Measurements from ENCODE around the gene ABCG5. TPM values are rescaled to one million over a fixed set of nuclear protein-coding genes. Genes with fewer than 3 reads are reported as not detected.
A peak's percentile ranks its signal among the peaks of the same experiment; 100 is the strongest.

ABCG5 gene
- total RNA-seq: not detected

DNA sequence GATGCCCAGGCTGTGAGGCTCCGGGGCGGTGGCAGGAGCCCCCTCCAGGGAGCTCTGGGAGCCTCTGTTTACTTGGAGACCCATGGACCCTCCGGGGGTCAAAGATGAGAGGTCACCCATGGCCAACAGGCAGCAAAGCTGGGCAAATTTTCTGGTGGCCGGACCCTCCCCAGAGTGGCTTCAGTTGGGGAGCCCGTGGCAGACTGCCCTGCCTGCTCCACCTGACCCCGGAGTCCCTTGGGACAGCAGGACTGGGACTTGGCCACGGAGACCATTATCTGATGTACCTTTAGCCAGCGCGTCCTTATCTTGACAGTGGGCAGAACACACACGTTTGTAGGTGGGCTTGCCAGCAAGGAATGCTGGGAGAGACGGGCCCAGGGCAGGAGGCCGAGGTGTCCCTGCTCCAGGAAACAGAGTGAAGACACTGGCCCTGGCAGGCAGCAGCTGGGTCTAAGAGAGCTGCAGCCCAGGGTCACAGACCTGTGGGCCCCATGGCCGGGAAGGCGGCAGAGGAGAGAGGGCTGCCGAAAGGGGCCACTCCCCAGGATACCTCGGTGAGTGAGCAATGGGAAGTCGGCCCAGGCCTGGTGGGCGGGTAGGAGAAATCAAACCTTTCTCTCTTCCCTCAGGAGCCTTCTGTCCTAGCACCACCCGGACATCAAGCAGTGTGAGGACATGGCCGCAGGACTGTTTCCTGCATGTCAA, at the start of gene ABCG5, which contains the start of gene ABCG8:
Gene ABCG5, minus strand, starts transcription at position 280 of the 708 bp plus-strand sequence. Its CDS starts 160 bp downstream, at position 120.
Gene ABCG8, plus strand, starts transcription at position 412 of the 708 bp plus-strand sequence. Its CDS starts 83 bp downstream, at position 495.
- no peak within 1 kb of the TSS for H3K4me3 Mint-ChIP-seq
- H3K36me3 Mint-ChIP-seq: no peaks in the 10 kb centered on the region
- H3K27me3 Mint-ChIP-seq: peaks cover 2% of the 10 kb centered on the region
- DNase-seq: no peak
- no peaks in the 10 kb centered on the region for H3K4me1 Mint-ChIP-seq
- no peaks in the 10 kb centered on the region for H3K9me3 Mint-ChIP-seq
- no peak within 1 kb of the TSS for H3K27ac Mint-ChIP-seq

- Mint-ChIP-seq H3K4me3 (no peak overlapping the region), H3K27me3 (no peaks in the 10 kb centered on the region), H3K4me1 (peaks cover 7% of the 10 kb centered on the region), H3K27ac (no peak overlapping the region), H3K36me3 (peaks cover 40% of the 10 kb centered on the region), H3K9me3 (no peaks in the 10 kb centered on the region)
- no peak for DNase-seq
Observed at GRCh38 chr2:43887176-43887575, 48.5 kb upstream of the ABCG5 start.

DNA sequence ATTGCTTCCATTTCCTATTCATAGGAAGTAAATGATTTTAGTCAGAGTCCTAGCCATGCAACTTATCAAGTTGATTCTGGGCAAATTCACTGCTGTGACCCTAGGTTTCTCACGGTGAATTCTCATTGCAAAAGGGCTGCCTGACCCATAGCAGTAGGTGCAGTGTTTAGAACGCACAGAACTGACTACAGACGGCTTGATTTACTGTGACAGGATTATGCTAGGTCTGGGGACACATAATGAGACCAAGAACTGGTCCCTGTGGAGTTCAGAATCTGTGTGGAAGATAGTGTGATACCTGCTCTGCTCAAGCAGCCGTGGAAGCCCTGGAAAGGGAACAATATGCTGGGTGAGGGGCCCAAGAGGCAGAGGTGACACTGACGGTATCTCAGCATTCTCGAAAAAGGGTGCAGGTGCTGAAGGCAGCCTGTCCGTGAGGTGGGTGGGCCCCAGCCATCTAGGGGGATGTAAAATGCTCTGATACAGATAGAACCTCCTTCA, 46.5 kb upstream of the ABCG5 start:
- no peak for DNase-seq
- peak overlapping the region; percentile 34 for H3K27ac Mint-ChIP-seq

DNA sequence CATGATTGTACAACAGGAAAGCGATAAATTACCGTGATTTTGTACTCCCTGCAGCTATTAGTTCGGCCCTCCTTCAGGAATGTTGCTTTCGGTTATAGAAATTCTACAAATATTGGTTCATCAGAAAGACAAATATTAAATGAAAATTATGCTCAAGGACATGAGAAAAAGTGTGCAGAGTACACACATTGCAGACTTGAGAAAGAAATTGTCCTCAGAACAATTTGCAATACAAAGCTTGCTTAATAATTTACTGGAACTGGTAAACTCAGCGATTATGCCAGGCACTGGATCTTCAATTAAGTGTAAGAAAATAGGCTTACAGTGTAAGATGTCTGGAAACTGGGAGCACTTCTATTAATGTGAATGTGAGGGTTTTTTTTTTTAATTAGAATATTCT, 46.0 kb upstream of the ABCG5 start:
- H3K36me3 Mint-ChIP-seq: peaks cover 33% of the 10 kb centered on the region
- peaks cover 7% of the 10 kb centered on the region for H3K4me1 Mint-ChIP-seq
- no peak overlapping the region for H3K27ac Mint-ChIP-seq
- H3K27me3 Mint-ChIP-seq: no peaks in the 10 kb centered on the region
- DNase-seq: no peak
- H3K9me3 Mint-ChIP-seq: no peaks in the 10 kb centered on the region
- H3K4me3 Mint-ChIP-seq: no peak overlapping the region

More for the DNA sequence above, 46.5 kb upstream of the ABCG5 start:
- H3K36me3 Mint-ChIP-seq: peaks cover 33% of the 10 kb centered on the region
- no peaks in the 10 kb centered on the region for H3K9me3 Mint-ChIP-seq
- no peak overlapping the region for H3K4me3 Mint-ChIP-seq
- no peaks in the 10 kb centered on the region for H3K27me3 Mint-ChIP-seq
- peaks cover 7% of the 10 kb centered on the region for H3K4me1 Mint-ChIP-seq

DNA sequence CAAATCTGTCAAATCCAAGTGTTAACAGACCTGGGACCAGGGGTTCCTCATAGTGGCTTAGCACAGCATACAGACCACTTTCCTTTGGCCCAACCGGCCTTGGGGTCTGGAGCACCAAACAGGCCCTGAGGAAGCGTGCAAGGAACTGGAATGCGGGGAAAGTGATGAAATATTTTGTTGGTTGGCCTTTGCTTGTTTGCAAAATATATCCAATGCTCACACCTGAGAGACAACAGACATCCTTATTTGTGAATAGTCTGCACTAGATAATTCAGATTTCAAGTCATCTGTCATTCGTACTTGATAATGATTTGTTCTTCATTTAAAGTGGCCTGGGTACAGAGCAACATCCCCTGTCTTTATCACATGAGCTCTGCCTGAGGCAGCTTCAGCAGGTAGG, 43.7 kb upstream of the ABCG5 start:
- H3K4me3 Mint-ChIP-seq: no peak overlapping the region
- H3K27ac Mint-ChIP-seq: no peak overlapping the region
- peaks cover under 1% of the 10 kb centered on the region for H3K27me3 Mint-ChIP-seq
- peaks cover 12% of the 10 kb centered on the region for H3K36me3 Mint-ChIP-seq
- no peak for DNase-seq
- no peaks in the 10 kb centered on the region for H3K9me3 Mint-ChIP-seq
- peaks cover 5% of the 10 kb centered on the region for H3K4me1 Mint-ChIP-seq

- Mint-ChIP-seq H3K4me3 (no peak overlapping the region), H3K4me1 (peaks cover 3% of the 10 kb centered on the region), H3K27me3 (peaks cover 6% of the 10 kb centered on the region), H3K9me3 (no peaks in the 10 kb centered on the region), H3K27ac (no peak overlapping the region), H3K36me3 (peaks cover 3% of the 10 kb centered on the region)
- no peak for DNase-seq
Observed at GRCh38 chr2:43880952-43881351, 42.3 kb upstream of the ABCG5 start.

GRCh38 chr2:43880471-43880870, 41.8 kb upstream of the ABCG5 start:
- H3K4me1 Mint-ChIP-seq: peaks cover 3% of the 10 kb centered on the region
- peaks cover 8% of the 10 kb centered on the region for H3K27me3 Mint-ChIP-seq
- no peaks in the 10 kb centered on the region for H3K9me3 Mint-ChIP-seq
- DNase-seq: no peak
- H3K27ac Mint-ChIP-seq: no peak overlapping the region
- H3K4me3 Mint-ChIP-seq: no peak overlapping the region
- peaks cover 3% of the 10 kb centered on the region for H3K36me3 Mint-ChIP-seq

GRCh38 chr2:43879261-43879660, 40.6 kb upstream of the ABCG5 start:
- Mint-ChIP-seq H3K4me1 (peaks cover 3% of the 10 kb centered on the region), H3K27ac (no peak overlapping the region), H3K9me3 (no peaks in the 10 kb centered on the region), H3K36me3 (no peaks in the 10 kb centered on the region), H3K27me3 (peaks cover 12% of the 10 kb centered on the region), H3K4me3 (no peak overlapping the region)
- no peak for DNase-seq

- Mint-ChIP-seq H3K4me1 (peaks cover 3% of the 10 kb centered on the region), H3K9me3 (no peaks in the 10 kb centered on the region), H3K36me3 (no peaks in the 10 kb centered on the region), H3K27ac (no peak overlapping the region), H3K4me3 (no peak overlapping the region), H3K27me3 (peaks cover 19% of the 10 kb centered on the region)
- DNase-seq: peak; percentile 65
Observed at GRCh38 chr2:43877782-43878464, 39.3 kb upstream of the ABCG5 start.

DNA sequence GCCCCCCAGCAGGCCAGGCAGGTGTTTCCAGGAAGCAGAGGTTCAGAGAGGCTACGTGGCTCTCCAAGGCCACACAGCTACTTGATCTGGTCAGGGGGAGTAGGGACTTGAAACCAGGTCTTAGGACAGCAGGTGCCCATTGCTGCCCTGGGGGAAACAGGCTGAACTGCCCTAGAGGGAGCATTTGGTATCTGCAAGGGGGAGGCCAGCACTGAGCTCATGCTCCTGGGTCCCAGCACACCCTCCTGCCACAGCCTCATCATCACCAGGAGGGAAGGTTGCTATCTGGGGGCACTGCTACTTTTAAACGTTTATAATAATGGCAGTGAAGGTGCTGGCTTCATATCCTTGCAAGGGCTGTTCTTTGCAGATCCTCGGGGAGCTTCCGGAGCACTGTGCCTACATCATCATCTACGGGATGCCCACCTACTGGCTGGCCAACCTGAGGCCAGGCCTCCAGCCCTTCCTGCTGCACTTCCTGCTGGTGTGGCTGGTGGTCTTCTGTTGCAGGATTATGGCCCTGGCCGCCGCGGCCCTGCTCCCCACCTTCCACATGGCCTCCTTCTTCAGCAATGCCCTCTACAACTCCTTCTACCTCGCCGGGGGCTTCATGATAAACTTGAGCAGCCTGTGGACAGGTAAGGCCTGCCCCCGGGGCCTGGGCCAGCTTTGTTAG, 36.3 kb upstream of the ABCG5 start:
- no peaks in the 10 kb centered on the region for H3K9me3 Mint-ChIP-seq
- no peak overlapping the region for H3K27ac Mint-ChIP-seq
- H3K36me3 Mint-ChIP-seq: no peaks in the 10 kb centered on the region
- H3K27me3 Mint-ChIP-seq: peaks cover 26% of the 10 kb centered on the region
- no peak overlapping the region for H3K4me3 Mint-ChIP-seq
- H3K4me1 Mint-ChIP-seq: peaks cover 3% of the 10 kb centered on the region
- DNase-seq: no peak

- peaks cover 48% of the 10 kb centered on the region for H3K27me3 Mint-ChIP-seq
- no peaks in the 10 kb centered on the region for H3K36me3 Mint-ChIP-seq
- H3K4me1 Mint-ChIP-seq: no peaks in the 10 kb centered on the region
- no peak for DNase-seq
- H3K27ac Mint-ChIP-seq: no peak overlapping the region
- H3K9me3 Mint-ChIP-seq: no peaks in the 10 kb centered on the region
- H3K4me3 Mint-ChIP-seq: no peak overlapping the region
Observed at GRCh38 chr2:43872151-43872550, 33.5 kb upstream of the ABCG5 start.

DNA sequence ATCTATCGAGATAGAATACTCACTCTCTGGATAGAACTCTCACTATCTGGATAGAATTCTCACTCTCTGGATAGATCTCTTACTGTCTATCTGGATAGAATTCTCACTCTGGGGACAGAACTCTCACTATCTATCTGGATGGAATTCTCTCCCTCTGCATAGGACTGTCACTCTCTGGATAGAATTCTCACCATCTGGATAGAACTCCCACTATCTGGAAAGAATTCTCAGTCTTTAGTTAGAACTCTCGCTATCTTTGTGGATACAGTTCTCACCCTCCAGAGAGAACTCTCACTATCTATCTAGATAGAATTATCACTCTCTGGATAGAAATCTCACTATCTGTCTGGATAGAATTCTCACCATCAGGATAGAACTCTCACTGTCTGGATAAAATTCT, 16.7 kb upstream of the ABCG5 start:
- peaks cover 65% of the 10 kb centered on the region for H3K27me3 Mint-ChIP-seq
- no peaks in the 10 kb centered on the region for H3K9me3 Mint-ChIP-seq
- no peaks in the 10 kb centered on the region for H3K4me1 Mint-ChIP-seq
- no peak for DNase-seq
- no peak overlapping the region for H3K4me3 Mint-ChIP-seq
- H3K27ac Mint-ChIP-seq: no peak overlapping the region
- no peaks in the 10 kb centered on the region for H3K36me3 Mint-ChIP-seq

DNA sequence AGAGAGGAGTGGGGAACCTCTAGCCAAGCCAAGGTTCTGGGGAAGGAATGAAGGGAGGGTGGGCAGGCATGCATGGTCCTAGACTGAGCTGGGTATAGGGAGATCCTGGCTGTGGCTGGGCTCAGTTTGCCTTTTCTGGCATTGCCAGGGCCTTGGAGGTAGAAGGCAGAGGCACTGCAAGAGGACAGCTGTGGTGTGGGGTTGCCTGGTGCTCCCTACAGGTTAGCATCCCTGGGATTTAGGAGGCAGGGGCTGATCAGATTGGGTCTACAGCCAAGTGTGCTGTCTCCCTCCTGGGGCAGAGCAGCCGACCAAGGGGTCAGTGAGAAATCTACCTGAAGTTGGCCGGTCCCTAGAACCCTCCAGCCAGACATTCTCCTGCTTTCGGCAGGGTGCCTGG, 16.0 kb upstream of the ABCG5 start:
- no peak for DNase-seq
- Mint-ChIP-seq H3K36me3 (no peaks in the 10 kb centered on the region), H3K9me3 (no peaks in the 10 kb centered on the region), H3K27ac (no peak overlapping the region), H3K4me1 (no peaks in the 10 kb centered on the region), H3K4me3 (no peak overlapping the region), H3K27me3 (peaks cover 62% of the 10 kb centered on the region)

DNA sequence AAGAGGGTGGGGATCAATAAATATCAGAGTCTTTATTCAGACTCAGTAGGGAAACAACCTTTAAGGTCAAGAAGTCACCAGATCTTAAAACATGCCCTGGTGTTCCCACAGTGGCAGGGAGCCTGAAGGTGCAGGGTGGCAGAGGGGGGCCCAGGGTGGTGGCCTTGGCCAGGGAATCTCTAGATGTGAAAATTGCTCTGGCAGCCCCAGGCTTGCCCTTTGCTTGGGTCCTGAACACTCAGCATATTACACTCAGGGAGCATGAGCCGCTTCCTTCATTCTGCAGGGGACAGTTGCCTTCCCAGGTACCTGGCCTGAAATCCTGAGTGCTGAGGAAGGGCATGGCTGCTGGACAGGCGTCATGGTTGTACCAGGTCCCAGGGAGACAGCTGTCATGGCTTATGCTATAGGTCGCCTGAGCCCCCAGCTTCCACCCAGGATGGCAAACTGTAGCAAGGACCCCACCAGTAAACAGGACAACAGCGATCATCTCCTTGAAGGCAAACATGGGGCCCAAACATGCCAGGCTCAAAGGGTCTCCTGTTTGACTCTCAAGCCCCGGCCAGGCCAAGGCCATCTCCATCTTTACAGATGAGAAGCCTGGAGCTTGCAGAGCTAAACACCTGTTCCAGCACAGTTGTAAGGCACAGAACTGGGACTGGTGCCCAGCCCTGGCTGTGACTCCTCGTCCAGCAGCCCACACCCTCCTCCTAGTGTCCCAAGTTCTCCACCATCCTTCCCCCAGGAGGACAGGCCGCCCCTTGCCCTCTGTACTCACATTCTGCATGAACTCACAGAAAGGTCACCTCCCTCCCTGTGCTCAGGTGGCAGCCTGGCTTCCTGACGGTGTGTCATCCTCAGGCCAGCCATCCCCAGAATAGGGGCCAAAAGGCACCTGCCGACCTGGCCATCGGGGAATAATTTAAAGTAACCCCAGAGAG, 14.8 kb upstream of the ABCG5 start:
- Mint-ChIP-seq H3K27ac (no peak overlapping the region), H3K4me1 (no peaks in the 10 kb centered on the region), H3K36me3 (no peaks in the 10 kb centered on the region), H3K9me3 (no peaks in the 10 kb centered on the region), H3K4me3 (no peak overlapping the region), H3K27me3 (peaks cover 50% of the 10 kb centered on the region)
- DNase-seq: no peak
